Endothelial cell of umbilical vein (primary cell): ENCODE measurements around the gene PRXL2B. TPM values are rescaled to one million over a fixed set of nuclear protein-coding genes. Genes with fewer than 3 reads are reported as not detected.

Experiments
- BruUV-seq: library from RNA; stranded (reverse); fragments of 400-500 nt; replicated peaks from 2 replicates; lab custom pipeline; 2021; lab: Mats Ljungman, UMichigan
- CTCF ChIA-PET: fragments of 300-600, 350-600 bp; sonication (Branson Sonifier 250); formaldehyde crosslinking; loops from one replicate; lab custom pipeline; 2021; ENCODE audit warnings: antibody characterized with exemption, inconsistent platforms; lab: Charles Lee
- POLR2A ChIA-PET: fragments of 300-600, 350-600 bp; sonication (Branson Sonifier 250); formaldehyde crosslinking; loops from one replicate; lab custom pipeline; 2021; ENCODE audit warnings: antibody characterized with exemption, inconsistent platforms; lab: Charles Lee
- DNase-seq: peaks from one replicate; pipeline ENCODE4 v3.0.0-alpha.2; 2011; ENCODE audit warnings: low read depth, low spot score
- FAIRE-seq: peaks from 2 replicates; lab custom pipeline; 2011; peaks lifted over from hg19 to GRCh38; lab: Jason Lieb, UNC
- H2AFZ ChIP-seq: 2 replicates; pipeline ENCODE4 v1.6.0; 2012; ENCODE audit warnings: low read depth, low read length, control low read depth, inconsistent platforms
- H3K27ac ChIP-seq: 2 replicates; pipeline ENCODE4 v1.5.1; 2011; ENCODE audit warnings: low read depth, mild to moderate bottlenecking, control low read depth, low read length, moderate library complexity; ENCODE audit not compliant: insufficient read depth
- H3K27me3 ChIP-seq, 2 experiments: 2 replicates each; pipeline versions ENCODE4 v1.6.0 to v1.6.1; 2011; ENCODE audit warnings: low read length in 2 of 2, mixed read lengths in 1 of 2; ENCODE audit not compliant: control insufficient read depth in 2 of 2, insufficient read depth in 2 of 2
- H3K36me3 ChIP-seq, 2 experiments: 2 replicates in 1 of 2; 3 replicates in 1 of 2; pipeline ENCODE4 v1.5.1; 2011; ENCODE audit warnings: low read length in 2 of 2, mild to moderate bottlenecking in 1 of 2, moderate library complexity in 1 of 2; ENCODE audit not compliant: control insufficient read depth in 2 of 2, insufficient read depth in 2 of 2; ENCODE audit errors: extremely low read depth in 1 of 2
- H3K4me1 ChIP-seq: 3 replicates; pipeline ENCODE4 v1.5.1; 2011; ENCODE audit warnings: mild to moderate bottlenecking, low read length; ENCODE audit not compliant: control insufficient read depth, insufficient read depth; ENCODE audit errors: extremely low read depth
- H3K4me2 ChIP-seq: 2 replicates; pipeline ENCODE4 v1.6.1; 2011; ENCODE audit warnings: low read length, control low read depth, mixed read lengths; ENCODE audit not compliant: insufficient read depth
- H3K4me3 ChIP-seq, 3 experiments: fragments of 200-600 bp in 1 of 3; sonication (generic), shearing (Covaris generic) in 1 of 3; replicated peaks in 1 of 3; 2 replicates each; pipeline ENCODE4 v1.5.1; 2011 to 2016; ENCODE audit warnings: control low read depth in 3 of 3, low read length in 3 of 3, mild to moderate bottlenecking in 2 of 3, inconsistent platforms in 1 of 3, low read depth in 1 of 3, moderate library complexity in 1 of 3; ENCODE audit not compliant: insufficient read depth in 1 of 3
- H3K79me2 ChIP-seq: 2 replicates; pipeline ENCODE4 v1.6.0; 2012; ENCODE audit warnings: low read length, inconsistent platforms; ENCODE audit not compliant: control insufficient read depth, insufficient read depth
- H3K9ac ChIP-seq: replicated peaks from 2 replicates; pipeline ENCODE3; 2011; ENCODE audit warnings: low read length, control low read depth; ENCODE audit not compliant: insufficient read depth; ENCODE audit errors: extremely low read depth
- H3K9me1 ChIP-seq: replicated peaks from 3 replicates; pipeline ENCODE4 v1.6.0; 2011; ENCODE audit warnings: mild to moderate bottlenecking, low read length; ENCODE audit not compliant: control insufficient read depth, insufficient read depth; ENCODE audit errors: extremely low read depth
- H3K9me3 ChIP-seq: replicated peaks from 2 replicates; pipeline ENCODE4 v1.5.1; 2012; ENCODE audit warnings: low read length, inconsistent platforms; ENCODE audit not compliant: control insufficient read depth, insufficient read depth
- H4K20me1 ChIP-seq: replicated peaks from 2 replicates; pipeline ENCODE3; 2011; ENCODE audit warnings: mild to moderate bottlenecking, low read length; ENCODE audit not compliant: control insufficient read depth, insufficient read depth; ENCODE audit errors: extremely low read depth
- EZH2 ChIP-seq: IDR thresholded peaks from 2 replicates; pipeline ENCODE4 v1.6.1; 2012; ENCODE audit warnings: borderline replicate concordance, low read depth, mild to moderate bottlenecking, moderate library complexity, low read length, inconsistent platforms; ENCODE audit not compliant: severe bottlenecking
- GATA2 ChIP-seq: IDR thresholded peaks from 2 replicates; pipeline ENCODE4 v1.7.0; 2011; ENCODE audit warnings: low read depth, mild to moderate bottlenecking, moderate library complexity, mixed read lengths, low read length; ENCODE audit not compliant: insufficient read length, insufficient read depth
- JUN ChIP-seq: IDR thresholded peaks from 2 replicates; pipeline ENCODE4 v1.6.1; 2011; ENCODE audit warnings: borderline replicate concordance, low read depth; ENCODE audit not compliant: insufficient read length, insufficient read depth
- POLR2A ChIP-seq: IDR thresholded peaks from 2 replicates; pipeline ENCODE4 v1.6.1; 2012; ENCODE audit warnings: low read depth, mild to moderate bottlenecking, control low read depth, low read length
- POLR2AphosphoS5 ChIP-seq: IDR thresholded peaks from 2 replicates; pipeline ENCODE4 v1.6.1; 2012; ENCODE audit warnings: low read depth, mild to moderate bottlenecking, control low read depth, low read length, moderate library complexity; ENCODE audit not compliant: insufficient read depth
- dilution Hi-C: fragments of 300-500 bp; cut with MboI; formaldehyde crosslinking; loops from one replicate; pipeline ENCODE4 v1.15.0; 2019; ENCODE audit warnings: low sequenced_read_pairs; ENCODE audit not compliant: extremely low pct_ligation_motif_present
- intact Hi-C: fragments of 100-400 bp; cut with micrococcal nuclease; formaldehyde crosslinking; loops from one replicate; pipeline ENCODE4 v1.10.0; 2022
- polyA plus RNA-seq, 4 experiments: library from polyadenylated mRNA; depleted of rRNA in 3 of 4; stranded (reverse) in 3 of 4; unstranded in 1 of 4; fragments of >200 nt; gene quantifications; 2 replicates each; pipeline versions ENCODE4 v1.2.1 to v1.2.3, GENCODE V29; 2011 to 2012; ENCODE audit warnings: missing spikeins in 1 of 4
- total RNA-seq: library from RNA; stranded (reverse); gene quantifications from 2 replicates; pipeline ENCODE4 v1.2.3, GENCODE V29; 2021
- TF ChIP-seq, protein P1 (sequence below): IDR thresholded peaks from 2 replicates; pipeline ENCODE4 v1.6.1; 2011; ENCODE audit not compliant: insufficient read depth, insufficient read length
- TF ChIP-seq, protein P2 (sequence below), 2 donors: IDR thresholded peaks; 1 replicate in 1 of 2; 2 replicates in 1 of 2; pipeline ENCODE4 v1.5.1; 2011; ENCODE audit warnings: low read length in 2 of 2, mild to moderate bottlenecking in 2 of 2, moderate library complexity in 2 of 2, control low read depth in 1 of 2, inconsistent platforms in 1 of 2, low read depth in 1 of 2; ENCODE audit not compliant: insufficient read depth in 1 of 2; ENCODE audit errors: extremely low read depth in 1 of 2

PRXL2B gene
- total and polyA plus RNA-seq, 2 donors (not counting 3 experiments of a cell fraction or from before 2014, with no cell fraction given) = 29.6 to 55.8 TPM

DNA sequence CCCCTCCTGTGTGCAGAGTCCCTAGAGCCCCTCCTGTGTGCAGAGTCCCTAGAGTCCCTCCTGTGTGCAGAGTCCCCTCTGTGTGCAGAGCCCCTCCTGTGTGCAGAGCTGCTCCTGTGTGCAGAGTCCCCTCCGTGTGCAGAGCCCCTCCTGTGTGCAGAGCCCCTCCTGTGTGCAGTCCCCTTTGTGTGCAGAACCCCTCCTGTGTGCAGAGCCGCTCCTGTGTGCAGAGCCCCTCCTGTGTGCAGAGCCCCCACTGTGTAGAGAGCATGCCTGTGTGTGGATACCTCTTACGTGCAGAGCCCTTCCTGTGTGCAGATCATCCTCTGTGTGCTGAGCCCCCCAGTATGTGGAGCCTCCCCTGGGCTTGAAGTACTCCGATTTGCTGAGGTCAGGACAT, 48.2 kb upstream of the PRXL2B start:
- intact Hi-C loops = no loop called here
- DNase-seq (no peak), FAIRE-seq (no peak)
- Histone ChIP-seq H3K9ac (no peak overlapping the region), H3K27ac (no peak overlapping the region), H3K79me2 (no peaks in the 10 kb centered on the region), H3K4me1 (no peaks in the 10 kb centered on the region), H3K9me1 (no peaks in the 10 kb centered on the region), H4K20me1 (no peaks in the 10 kb centered on the region), H3K9me3 (no peaks in the 10 kb centered on the region), H3K4me2 (no peak overlapping the region), H3K36me3 (no peaks in the 10 kb centered on the region), H3K27me3 (peaks cover 0 to 1% of the 10 kb centered on the region in 2 experiments), H3K4me3 (no peak overlapping the region), H2AFZ (no peak overlapping the region)
- ChIA-PET POLR2A (no interaction called here), CTCF (no interaction called here)
- dilution Hi-C loops = no loop called here
- TF ChIP-seq GATA2 (no peak), JUN (no peak), POLR2AphosphoS5 (no peak), EZH2 (no peak), POLR2A (no peak)
- TF ChIP-seq, protein P1, sequence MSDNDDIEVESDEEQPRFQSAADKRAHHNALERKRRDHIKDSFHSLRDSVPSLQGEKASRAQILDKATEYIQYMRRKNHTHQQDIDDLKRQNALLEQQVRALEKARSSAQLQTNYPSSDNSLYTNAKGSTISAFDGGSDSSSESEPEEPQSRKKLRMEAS = no peak
- TF ChIP-seq, protein P2, sequence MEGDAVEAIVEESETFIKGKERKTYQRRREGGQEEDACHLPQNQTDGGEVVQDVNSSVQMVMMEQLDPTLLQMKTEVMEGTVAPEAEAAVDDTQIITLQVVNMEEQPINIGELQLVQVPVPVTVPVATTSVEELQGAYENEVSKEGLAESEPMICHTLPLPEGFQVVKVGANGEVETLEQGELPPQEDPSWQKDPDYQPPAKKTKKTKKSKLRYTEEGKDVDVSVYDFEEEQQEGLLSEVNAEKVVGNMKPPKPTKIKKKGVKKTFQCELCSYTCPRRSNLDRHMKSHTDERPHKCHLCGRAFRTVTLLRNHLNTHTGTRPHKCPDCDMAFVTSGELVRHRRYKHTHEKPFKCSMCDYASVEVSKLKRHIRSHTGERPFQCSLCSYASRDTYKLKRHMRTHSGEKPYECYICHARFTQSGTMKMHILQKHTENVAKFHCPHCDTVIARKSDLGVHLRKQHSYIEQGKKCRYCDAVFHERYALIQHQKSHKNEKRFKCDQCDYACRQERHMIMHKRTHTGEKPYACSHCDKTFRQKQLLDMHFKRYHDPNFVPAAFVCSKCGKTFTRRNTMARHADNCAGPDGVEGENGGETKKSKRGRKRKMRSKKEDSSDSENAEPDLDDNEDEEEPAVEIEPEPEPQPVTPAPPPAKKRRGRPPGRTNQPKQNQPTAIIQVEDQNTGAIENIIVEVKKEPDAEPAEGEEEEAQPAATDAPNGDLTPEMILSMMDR (IDR thresholded peaks at IDR 0.05; ENCODE audit: extremely low read depth in 1 of 2, insufficient read depth in 1 of 2, low read depth in 1 of 2, low read length in 2 of 2) = no peak
- no TSS peak for BruUV-seq
